ENCODE data around the gene AFF1.
A peak's percentile ranks its signal among the peaks of the same experiment; 100 is the strongest.

Gene AFF1

DNA sequence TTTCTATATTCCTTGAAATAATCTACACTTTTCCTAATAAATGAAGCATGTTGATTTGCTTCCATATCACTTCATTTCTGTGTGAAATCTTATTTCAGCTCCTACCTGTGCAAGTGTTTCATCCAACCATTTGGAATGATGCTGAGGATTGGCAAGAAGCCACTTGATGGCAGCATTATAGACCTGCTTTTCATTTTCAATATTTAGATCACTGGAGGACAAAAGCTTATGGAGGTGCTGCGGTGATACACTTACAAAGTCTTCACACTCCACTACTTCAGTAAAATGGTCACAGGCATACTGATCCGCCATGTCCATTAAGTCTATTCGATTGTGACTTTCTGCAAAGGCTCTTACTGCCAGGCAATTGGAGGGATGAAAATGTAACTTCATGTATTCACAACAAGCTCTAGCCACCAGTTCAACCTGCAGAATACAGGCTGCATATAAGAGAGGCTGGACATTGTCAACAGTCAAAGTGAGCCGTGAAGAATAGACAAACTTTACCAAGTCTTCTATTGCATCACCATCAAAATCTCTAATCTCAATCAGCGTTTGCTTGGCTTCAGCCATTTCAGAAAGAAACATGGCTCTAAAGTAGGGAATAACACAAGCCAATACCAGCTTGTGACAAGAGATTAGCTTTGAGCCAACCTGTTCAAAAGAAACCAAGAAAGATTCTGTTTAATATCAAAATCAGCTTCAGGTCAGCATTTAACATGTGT, 250.5 kb downstream of the AFF1 start:
- no peak for DNase-seq

DNA sequence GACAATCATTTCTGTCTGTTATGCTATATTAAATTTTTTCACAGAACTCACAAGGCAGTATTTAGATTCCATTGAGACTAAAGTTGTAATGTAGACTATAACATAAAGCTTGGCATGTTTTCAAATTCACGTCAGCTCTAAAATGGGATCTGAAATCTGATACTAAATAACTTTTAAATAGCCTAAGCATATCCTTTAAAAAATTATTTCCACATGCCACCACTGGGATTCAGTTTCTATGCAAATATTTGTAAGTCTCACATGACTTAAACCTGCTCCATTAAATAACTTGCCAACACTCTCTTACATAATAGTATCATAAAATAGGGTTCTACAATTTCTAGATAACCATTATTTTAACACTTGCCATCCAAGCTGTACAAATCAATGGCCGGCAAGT, 253.2 kb downstream of the AFF1 start:
- DNase-seq = peak; percentile 4

DNA sequence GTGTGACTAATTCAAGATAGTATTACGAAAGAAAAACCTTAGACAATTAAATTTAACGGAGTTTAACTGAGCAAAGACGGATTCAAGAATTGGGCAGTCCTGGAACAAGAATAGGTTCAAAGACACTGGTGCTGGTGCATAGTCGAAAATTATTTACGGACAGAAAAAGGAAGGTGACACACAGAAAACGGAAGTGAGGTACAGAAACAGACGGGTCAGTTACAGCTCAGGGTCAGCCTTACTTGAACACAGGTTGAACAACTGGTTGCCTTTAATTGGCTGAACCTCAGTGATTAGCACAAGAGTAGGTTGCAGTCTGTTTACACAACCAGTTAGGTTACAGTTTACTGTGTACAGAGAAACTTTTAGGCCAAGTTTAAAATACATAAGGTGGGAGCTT, 254.1 kb downstream of the AFF1 start:
- no peak for DNase-seq
